Neural crest cell (in vitro differentiated cells): ENCODE results near the gene ZNF722. TPM values are rescaled to one million over a fixed set of nuclear protein-coding genes. Genes with fewer than 3 reads are reported as not detected.
"Not testable (repeated sequence)": the region's sequence is repeated elsewhere in the genome, so short reads cannot be mapped to it uniquely, and the experiment has no call there.

Experiments
- DNase-seq: peaks from one replicate; pipeline ENCODE4 v3.0.0; 2021; ENCODE audit warnings: low read depth, mixed read lengths, low spot score
- H3K27ac Mint-ChIP-seq: one replicate; pipeline ENCODE4 v1.8.0; 2021; ENCODE audit warnings: mild to moderate bottlenecking, mixed read lengths; ENCODE audit not compliant: unreplicated experiment
- H3K27me3 Mint-ChIP-seq: 2 replicates; pipeline ENCODE4 v1.8.0; 2021; ENCODE audit warnings: low read depth, mild to moderate bottlenecking, mixed read lengths
- H3K36me3 Mint-ChIP-seq: 2 replicates; pipeline ENCODE4 v1.8.0; 2021; ENCODE audit warnings: low read depth, mild to moderate bottlenecking, mixed read lengths
- H3K4me1 Mint-ChIP-seq: 2 replicates; pipeline ENCODE4 v1.8.0; 2021; ENCODE audit warnings: mixed read lengths
- H3K4me3 Mint-ChIP-seq: one replicate; pipeline ENCODE4 v1.8.0; 2021; ENCODE audit warnings: mild to moderate bottlenecking, mixed read lengths
- H3K9me3 Mint-ChIP-seq: 2 replicates; pipeline ENCODE4 v1.8.0; 2021; ENCODE audit warnings: mixed read lengths
- long read RNA-seq: library from polyadenylated mRNA; unstranded; transcript quantifications from one replicate; pipeline ENCODE4 v2.0.0, GENCODE V29; 2020
- total RNA-seq: library from RNA; stranded (reverse); gene quantifications from 2 replicates; pipeline ENCODE4 v1.2.1, GENCODE V29; 2021
- TF ChIP-seq, protein P1 (sequence below): fragments of 200-600 bp; sonication (generic); conservative IDR thresholded peaks from 2 replicates; pipeline ENCODE4 v1.5.0; 2021; ENCODE audit warnings: antibody characterized with exemption, mild to moderate bottlenecking

ZNF722 gene
- total RNA-seq: not detected in 2 replicates
- long read RNA-seq: 0 reads

DNA sequence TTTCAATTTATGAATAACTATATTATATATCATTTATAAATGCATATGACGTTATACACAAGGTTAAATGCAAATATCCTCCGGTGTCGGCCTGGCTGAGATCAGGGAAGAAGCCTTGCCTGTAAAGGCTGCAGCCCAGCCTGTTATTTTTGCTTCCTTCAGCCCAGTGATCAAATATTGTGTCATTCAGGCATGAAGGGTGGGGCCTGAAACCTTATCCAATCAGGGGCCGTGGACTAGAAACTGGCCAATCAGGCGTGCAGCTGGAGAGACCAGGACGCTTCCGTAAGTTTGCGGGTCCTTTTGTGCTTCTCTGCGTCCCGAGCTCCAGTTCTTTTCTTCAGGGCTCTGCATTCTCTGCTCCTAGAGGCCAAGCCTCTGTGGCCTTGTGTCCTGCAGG is at the start of gene ZNF722:
TSS of gene ZNF722 (plus strand) at position 301 of the 400 bp plus-strand sequence. CDS start 113 bp downstream, outside the sequence.
- no peaks in the 10 kb centered on the region for H3K27me3 Mint-ChIP-seq
- peaks cover 6% of the 10 kb centered on the region for H3K9me3 Mint-ChIP-seq
- H3K4me1 Mint-ChIP-seq: no peaks in the 10 kb centered on the region
- H3K36me3 Mint-ChIP-seq: peaks cover 8% of the 10 kb centered on the region
- TF ChIP-seq, protein P1, sequence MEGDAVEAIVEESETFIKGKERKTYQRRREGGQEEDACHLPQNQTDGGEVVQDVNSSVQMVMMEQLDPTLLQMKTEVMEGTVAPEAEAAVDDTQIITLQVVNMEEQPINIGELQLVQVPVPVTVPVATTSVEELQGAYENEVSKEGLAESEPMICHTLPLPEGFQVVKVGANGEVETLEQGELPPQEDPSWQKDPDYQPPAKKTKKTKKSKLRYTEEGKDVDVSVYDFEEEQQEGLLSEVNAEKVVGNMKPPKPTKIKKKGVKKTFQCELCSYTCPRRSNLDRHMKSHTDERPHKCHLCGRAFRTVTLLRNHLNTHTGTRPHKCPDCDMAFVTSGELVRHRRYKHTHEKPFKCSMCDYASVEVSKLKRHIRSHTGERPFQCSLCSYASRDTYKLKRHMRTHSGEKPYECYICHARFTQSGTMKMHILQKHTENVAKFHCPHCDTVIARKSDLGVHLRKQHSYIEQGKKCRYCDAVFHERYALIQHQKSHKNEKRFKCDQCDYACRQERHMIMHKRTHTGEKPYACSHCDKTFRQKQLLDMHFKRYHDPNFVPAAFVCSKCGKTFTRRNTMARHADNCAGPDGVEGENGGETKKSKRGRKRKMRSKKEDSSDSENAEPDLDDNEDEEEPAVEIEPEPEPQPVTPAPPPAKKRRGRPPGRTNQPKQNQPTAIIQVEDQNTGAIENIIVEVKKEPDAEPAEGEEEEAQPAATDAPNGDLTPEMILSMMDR: no peak
- DNase-seq: no peak
- H3K27ac Mint-ChIP-seq: no peak within 1 kb of the TSS
- H3K4me3 Mint-ChIP-seq: no peak within 1 kb of the TSS

DNA sequence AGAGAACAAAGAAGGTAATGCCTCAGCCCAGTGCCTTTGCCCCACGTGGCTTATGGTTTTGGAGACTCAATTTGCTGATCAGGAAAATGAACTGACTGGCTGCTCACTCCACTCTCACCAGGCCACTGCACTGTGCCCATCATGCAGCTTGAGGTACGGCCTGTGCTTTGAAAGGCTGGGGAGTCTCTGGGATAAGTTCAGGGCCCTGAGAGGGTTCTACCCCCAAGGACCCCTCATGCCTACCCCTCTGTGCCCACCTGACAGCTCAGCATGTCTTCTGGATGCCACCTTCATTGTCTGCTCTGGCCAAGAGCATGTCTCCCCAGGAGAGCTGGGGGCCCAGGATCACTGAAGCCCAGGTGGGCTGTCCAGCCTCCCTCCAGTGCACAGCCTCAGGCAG is 45.5 kb upstream of the ZNF722 start:
- Mint-ChIP-seq H3K4me3 (no peak overlapping the region), H3K36me3 (peaks cover 8% of the 10 kb centered on the region), H3K9me3 (peaks cover 14% of the 10 kb centered on the region), H3K27me3 (no peaks in the 10 kb centered on the region), H3K27ac (no peak overlapping the region), H3K4me1 (no peaks in the 10 kb centered on the region)
- no peak for DNase-seq
- TF ChIP-seq, protein P1: no peak

DNA sequence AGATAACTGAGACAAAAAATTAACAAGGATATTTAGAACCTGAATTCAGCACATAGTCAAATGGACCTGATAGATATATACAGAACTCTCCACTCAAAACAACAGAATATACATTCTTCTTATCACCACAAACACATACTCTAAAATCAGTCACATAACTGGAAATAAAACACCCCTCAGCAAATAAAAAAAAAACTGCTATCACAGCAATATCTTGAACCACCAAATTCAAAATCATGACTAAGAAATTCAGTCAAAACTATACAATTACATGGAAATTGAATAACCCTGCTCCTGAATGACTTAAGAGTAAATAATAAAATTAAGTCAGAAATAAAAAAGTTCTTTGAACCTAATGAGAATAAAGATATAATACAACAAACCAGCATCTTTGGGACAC is 30.0 kb upstream of the ZNF722 start:
- H3K9me3 Mint-ChIP-seq: peaks cover 5% of the 10 kb centered on the region
- no peaks in the 10 kb centered on the region for H3K27me3 Mint-ChIP-seq
- TF ChIP-seq, protein P1: no peak
- no peak overlapping the region for H3K27ac Mint-ChIP-seq
- no peak overlapping the region for H3K4me3 Mint-ChIP-seq
- H3K36me3 Mint-ChIP-seq: peaks cover 2% of the 10 kb centered on the region
- DNase-seq: no peak
- no peaks in the 10 kb centered on the region for H3K4me1 Mint-ChIP-seq

DNA sequence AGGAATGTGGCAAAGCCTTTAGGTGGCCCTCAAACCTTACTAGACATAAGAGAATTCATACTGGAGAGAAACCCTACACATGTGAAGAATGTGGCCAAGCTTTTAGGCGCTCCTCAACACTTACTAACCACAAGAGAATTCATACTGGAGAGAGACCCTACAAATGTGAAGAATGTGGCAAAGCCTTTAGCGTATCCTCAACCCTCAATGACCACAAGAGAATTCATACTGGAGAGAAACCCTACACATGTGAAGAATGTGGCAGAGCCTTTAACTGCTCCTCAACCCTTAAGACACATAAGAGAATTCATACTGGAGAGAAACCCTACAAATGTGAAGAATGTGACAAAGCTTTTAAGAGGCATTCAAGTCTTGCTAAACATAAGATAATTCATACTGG is 16.8 kb downstream of the ZNF722 start:
- H3K4me1 Mint-ChIP-seq, H3K4me3 Mint-ChIP-seq, H3K27ac Mint-ChIP-seq, H3K27me3 Mint-ChIP-seq, DNase-seq: not testable (repeated sequence)
- H3K36me3 Mint-ChIP-seq: peaks cover 14% of the 10 kb centered on the region
- peaks cover 17% of the 10 kb centered on the region for H3K9me3 Mint-ChIP-seq

DNA sequence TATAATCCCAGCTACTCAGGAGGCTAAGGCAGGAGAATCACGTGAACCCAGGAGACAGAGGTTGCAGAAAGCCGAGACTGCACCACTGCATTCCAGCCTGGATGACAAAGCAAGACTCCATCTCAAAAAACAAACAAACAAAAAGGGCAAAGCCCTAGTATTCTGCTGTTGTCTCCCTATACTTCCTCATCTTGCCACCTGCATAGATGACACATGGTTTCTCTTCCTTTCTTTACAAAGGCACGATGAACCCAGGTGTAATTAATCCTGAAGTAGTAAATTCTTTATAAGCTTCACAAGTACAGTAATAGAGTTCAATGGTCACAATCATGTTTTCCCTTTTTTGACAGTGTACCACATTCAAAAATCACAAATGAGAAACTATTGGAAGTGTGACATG is 36.7 kb downstream of the ZNF722 start:
- Mint-ChIP-seq H3K4me3 (no peak overlapping the region), H3K36me3 (peaks cover 14% of the 10 kb centered on the region), H3K9me3 (peaks cover 13% of the 10 kb centered on the region), H3K27me3 (no peaks in the 10 kb centered on the region), H3K27ac (no peak overlapping the region), H3K4me1 (no peaks in the 10 kb centered on the region)
- no peak for DNase-seq
- TF ChIP-seq, protein P1: no peak

DNA sequence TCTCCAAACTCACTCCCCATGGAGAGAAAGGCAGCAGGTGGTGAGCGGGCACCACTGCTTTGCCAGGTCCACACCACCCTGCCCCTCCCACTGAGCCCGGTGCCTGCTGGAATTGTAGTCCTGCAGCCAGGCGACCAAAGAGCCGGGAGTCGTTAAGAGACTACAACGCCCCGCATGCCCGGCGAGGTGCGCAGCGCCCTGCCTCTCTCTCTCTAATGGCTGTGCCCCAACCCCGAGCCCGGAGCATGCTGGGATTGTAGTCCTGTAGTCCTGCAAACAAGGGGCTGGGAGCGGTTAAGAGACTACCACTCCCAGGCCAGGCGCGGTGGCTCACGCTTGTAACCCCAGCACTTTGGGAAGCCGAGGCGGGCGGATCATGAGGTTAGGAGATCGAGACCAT is 38.4 kb downstream of the ZNF722 start:
- TF ChIP-seq, protein P1: no peak
- no peaks in the 10 kb centered on the region for H3K4me1 Mint-ChIP-seq
- H3K36me3 Mint-ChIP-seq: peaks cover 14% of the 10 kb centered on the region
- no peak for DNase-seq
- H3K9me3 Mint-ChIP-seq: peaks cover 11% of the 10 kb centered on the region
- no peak overlapping the region for H3K4me3 Mint-ChIP-seq
- H3K27ac Mint-ChIP-seq: no peak overlapping the region
- H3K27me3 Mint-ChIP-seq: no peaks in the 10 kb centered on the region
